CD14-positive monocyte (primary cell): Measurements from ENCODE around the gene SLC13A3. TPM values are rescaled to one million over a fixed set of nuclear protein-coding genes. Genes with fewer than 3 reads are reported as not detected.

ENCODE experiments used
- DNase-seq, 3 donors: peaks; one replicate each; pipeline ENCODE4 v3.0.0-alpha.2; 2011 to 2022
- H2AFZ ChIP-seq: 2 replicates; pipeline ENCODE4 v1.6.0; 2012; ENCODE audit warnings: mild to moderate bottlenecking, low read depth, low read length, inconsistent platforms; ENCODE audit not compliant: insufficient read depth, poor library complexity, severe bottlenecking
- H3K27ac ChIP-seq, 2 donors: 1 replicate in 1 of 2; 2 replicates in 1 of 2; pipeline ENCODE4 v1.5.1; 2012 to 2013; ENCODE audit warnings: low read length in 2 of 2, control low read depth in 1 of 2, inconsistent platforms in 1 of 2, low read depth in 1 of 2, mild to moderate bottlenecking in 1 of 2
- H3K27me3 ChIP-seq, 2 donors: one replicate each; pipeline versions ENCODE4 v1.6.0 to v1.6.1; 2011 to 2013; ENCODE audit warnings: low read length in 2 of 2; ENCODE audit not compliant: control insufficient read depth in 2 of 2, insufficient read depth in 2 of 2
- H3K36me3 ChIP-seq, 2 donors: replicated peaks in 1 of 2; 1 replicate in 1 of 2; 2 replicates in 1 of 2; pipeline versions ENCODE4 v1.5.1 to v1.6.1; 2012 to 2013; ENCODE audit warnings: low read length in 2 of 2, control low read depth in 1 of 2, inconsistent platforms in 1 of 2, mild to moderate bottlenecking in 1 of 2; ENCODE audit not compliant: insufficient read depth in 2 of 2, control insufficient read depth in 1 of 2
- H3K4me1 ChIP-seq, 2 donors: 1 replicate in 1 of 2; 2 replicates in 1 of 2; pipeline versions ENCODE4 v1.5.1 to v1.6.1; 2012 to 2013; ENCODE audit warnings: low read length in 2 of 2, control low read depth in 1 of 2, inconsistent platforms in 1 of 2, mild to moderate bottlenecking in 1 of 2, moderate library complexity in 1 of 2; ENCODE audit not compliant: insufficient read depth in 2 of 2, control insufficient read depth in 1 of 2
- H3K4me2 ChIP-seq: replicated peaks from 2 replicates; pipeline ENCODE3; 2012; ENCODE audit warnings: low read length, moderate library complexity, mild to moderate bottlenecking; ENCODE audit not compliant: poor library complexity, severe bottlenecking; ENCODE audit errors: extremely low read depth
- H3K4me3 ChIP-seq, 3 experiments: fragments of 200-600 bp in 1 of 3; sonication (generic) in 1 of 3; replicated peaks in 1 of 3; 1 replicate in 2 of 3; 2 replicates in 1 of 3; pipeline ENCODE4 v1.5.1; 2011 to 2013; ENCODE audit warnings: low read length in 3 of 3, mild to moderate bottlenecking in 3 of 3, control low read depth in 2 of 3, low read depth in 2 of 3, inconsistent platforms in 1 of 3, moderate library complexity in 1 of 3
- H3K79me2 ChIP-seq: 2 replicates; pipeline ENCODE4 v1.6.0; 2012; ENCODE audit warnings: mild to moderate bottlenecking, control low read depth, inconsistent platforms, low read length, moderate library complexity; ENCODE audit not compliant: insufficient read depth
- H3K9ac ChIP-seq: 2 replicates; pipeline ENCODE4 v1.6.0; 2017; ENCODE audit warnings: low read length, mild to moderate bottlenecking; ENCODE audit not compliant: insufficient read depth, poor library complexity, severe bottlenecking
- H3K9me3 ChIP-seq, 2 donors: replicated peaks in 1 of 2; 1 replicate in 1 of 2; 2 replicates in 1 of 2; pipeline versions ENCODE4 v1.5.1 to v1.6.1; 2012 to 2013; ENCODE audit warnings: low read length in 2 of 2, control low read depth in 1 of 2; ENCODE audit not compliant: control insufficient read depth in 1 of 2, insufficient read depth in 1 of 2
- H4K20me1 ChIP-seq: 2 replicates; pipeline ENCODE4 v1.6.0; 2012; ENCODE audit warnings: mild to moderate bottlenecking, low read length, control low read depth, moderate library complexity; ENCODE audit not compliant: insufficient read depth
- H3K27ac Mint-ChIP-seq, 7 donors: one replicate each; pipeline ENCODE4 v1.8.0; 2020; ENCODE audit warnings: mild to moderate bottlenecking in 7 of 7, mixed read lengths in 7 of 7, moderate library complexity in 6 of 7, inconsistent platforms in 2 of 7
- H3K27me3 Mint-ChIP-seq, 3 donors: one replicate each; pipeline ENCODE4 v1.8.0; 2021 to 2022; ENCODE audit warnings: low read depth in 3 of 3, mild to moderate bottlenecking in 3 of 3, mixed read lengths in 3 of 3, moderate library complexity in 3 of 3, inconsistent platforms in 1 of 3
- H3K36me3 Mint-ChIP-seq, 2 donors: one replicate each; pipeline ENCODE4 v1.8.0; 2020; ENCODE audit warnings: mixed read lengths in 2 of 2, inconsistent platforms in 1 of 2, mild to moderate bottlenecking in 1 of 2
- H3K4me1 Mint-ChIP-seq: one replicate; pipeline ENCODE4 v1.8.0; 2020; ENCODE audit warnings: mild to moderate bottlenecking, mixed read lengths
- H3K4me3 Mint-ChIP-seq, 2 donors: one replicate each; pipeline ENCODE4 v1.8.0; 2020; ENCODE audit warnings: mild to moderate bottlenecking in 2 of 2, mixed read lengths in 2 of 2, moderate library complexity in 1 of 2
- H3K9me3 Mint-ChIP-seq, 7 donors: one replicate each; pipeline ENCODE4 v1.8.0; 2020 to 2022; ENCODE audit warnings: mixed read lengths in 7 of 7, mild to moderate bottlenecking in 6 of 7, moderate library complexity in 6 of 7, inconsistent platforms in 2 of 7
- WGBS: methylation state at CpG from one replicate; pipeline ENCODE4 v1.1.5; 2013; ENCODE audit warnings: missing lambda C conversion rate; ENCODE audit not compliant: insufficient coverage; 5-methylcytosine and 5-hydroxymethylcytosine counted together
- intact Hi-C, 2 donors: fragments of 100-400 bp; cut with micrococcal nuclease; formaldehyde crosslinking; loops; one replicate each; pipeline versions ENCODE4 v1.15.0 to v1.15.1; 2023
- polyA plus RNA-seq, 3 donors: library from polyadenylated mRNA; depleted of rRNA in 1 of 3; unstranded in 2 of 3; stranded (reverse) in 1 of 3; fragments of 300-500 nt in 2 of 3; fragments of >200 nt in 1 of 3; fragmentation: Illumina TruSeq in 2 of 3; gene quantifications; 1 replicate in 2 of 3; 2 replicates in 1 of 3; pipeline ENCODE4 v1.2.3, GENCODE V29; 2012 to 2021
- TF ChIP-seq, protein P1 (sequence below): fragments of 200-600 bp; IDR thresholded peaks from one replicate; pipeline ENCODE4 v1.8.0; 2022; ENCODE audit warnings: antibody characterized with exemption, mild to moderate bottlenecking

The SLC13A3 gene
- polyA plus RNA-seq, 3 donors, result 0.04 TPM; not detected in 2

DNA sequence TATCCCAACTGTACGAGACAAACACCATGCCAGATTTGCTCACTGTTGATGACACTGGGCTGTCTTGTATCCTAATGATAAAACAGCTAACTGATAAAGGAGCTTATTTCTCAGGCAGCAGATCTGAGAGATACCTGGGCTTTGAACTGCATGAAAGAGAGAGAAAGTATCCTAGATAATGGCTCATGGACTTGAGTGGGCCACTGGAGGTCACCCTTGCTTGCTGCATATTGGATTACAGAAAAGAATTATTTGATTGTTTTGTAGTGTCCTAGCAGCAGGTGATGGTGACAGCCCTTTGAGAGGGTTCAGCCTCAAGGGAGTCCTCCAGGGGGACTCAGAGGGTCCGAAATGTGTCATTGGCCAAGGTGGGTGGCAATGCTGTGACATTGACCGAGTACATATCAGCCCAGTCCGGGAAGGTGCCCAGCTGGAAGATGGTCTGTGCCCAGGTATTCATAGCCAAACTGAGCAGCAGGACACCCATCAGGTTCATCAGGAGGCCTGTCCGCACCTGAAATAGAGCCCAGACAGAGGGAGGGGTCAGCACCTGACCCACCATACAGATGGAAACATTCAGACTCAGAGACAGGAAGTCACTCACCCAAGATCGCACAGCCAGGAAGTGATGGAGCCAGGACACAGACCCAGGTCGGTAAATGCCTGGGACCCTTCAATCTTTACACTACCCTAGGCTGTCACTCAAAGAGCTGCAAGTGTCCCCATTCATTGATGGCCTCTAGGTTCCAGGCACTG lies 91.4 kb downstream of the SLC13A3 start:
- H3K27ac ChIP-seq, result no peak overlapping the region
- H3K9me3 ChIP-seq, result no peaks in the 10 kb centered on the region
- intact Hi-C loops, result loop anchor here (5.0 to 10.0 kb wide), 3 partner anchors 33 to 125 kb away; partner anchors contain the start of gene TP53RK (in 1 of the 2)
- no peak overlapping the region for H3K4me3 ChIP-seq
- H3K4me2 ChIP-seq, result no peak overlapping the region
- WGBS, result 76% methylated on average over 6 of the region's 7 CpGs
- Mint-ChIP-seq H3K36me3 (no peaks in the 10 kb centered on the region), H3K4me3 (no peak overlapping the region), H3K27me3 (peaks cover 4 to 6% (median 5%) of the 10 kb centered on the region in 3 donors), H3K27ac (no peak overlapping the region), H3K9me3 (no peaks in the 10 kb centered on the region), H3K4me1 (no peaks in the 10 kb centered on the region)
- TF ChIP-seq, protein P1, sequence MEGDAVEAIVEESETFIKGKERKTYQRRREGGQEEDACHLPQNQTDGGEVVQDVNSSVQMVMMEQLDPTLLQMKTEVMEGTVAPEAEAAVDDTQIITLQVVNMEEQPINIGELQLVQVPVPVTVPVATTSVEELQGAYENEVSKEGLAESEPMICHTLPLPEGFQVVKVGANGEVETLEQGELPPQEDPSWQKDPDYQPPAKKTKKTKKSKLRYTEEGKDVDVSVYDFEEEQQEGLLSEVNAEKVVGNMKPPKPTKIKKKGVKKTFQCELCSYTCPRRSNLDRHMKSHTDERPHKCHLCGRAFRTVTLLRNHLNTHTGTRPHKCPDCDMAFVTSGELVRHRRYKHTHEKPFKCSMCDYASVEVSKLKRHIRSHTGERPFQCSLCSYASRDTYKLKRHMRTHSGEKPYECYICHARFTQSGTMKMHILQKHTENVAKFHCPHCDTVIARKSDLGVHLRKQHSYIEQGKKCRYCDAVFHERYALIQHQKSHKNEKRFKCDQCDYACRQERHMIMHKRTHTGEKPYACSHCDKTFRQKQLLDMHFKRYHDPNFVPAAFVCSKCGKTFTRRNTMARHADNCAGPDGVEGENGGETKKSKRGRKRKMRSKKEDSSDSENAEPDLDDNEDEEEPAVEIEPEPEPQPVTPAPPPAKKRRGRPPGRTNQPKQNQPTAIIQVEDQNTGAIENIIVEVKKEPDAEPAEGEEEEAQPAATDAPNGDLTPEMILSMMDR, result no peak
- H2AFZ ChIP-seq, result no peak overlapping the region
- H3K36me3 ChIP-seq, result no peaks in the 10 kb centered on the region
- H4K20me1 ChIP-seq, result no peaks in the 10 kb centered on the region
- H3K4me1 ChIP-seq, result peaks cover 3 to 8% of the 10 kb centered on the region in 2 donors
- H3K9ac ChIP-seq, result no peak overlapping the region
- no peaks in the 10 kb centered on the region for H3K27me3 ChIP-seq
- no peaks in the 10 kb centered on the region for H3K79me2 ChIP-seq
- DNase-seq, result no peak

DNA sequence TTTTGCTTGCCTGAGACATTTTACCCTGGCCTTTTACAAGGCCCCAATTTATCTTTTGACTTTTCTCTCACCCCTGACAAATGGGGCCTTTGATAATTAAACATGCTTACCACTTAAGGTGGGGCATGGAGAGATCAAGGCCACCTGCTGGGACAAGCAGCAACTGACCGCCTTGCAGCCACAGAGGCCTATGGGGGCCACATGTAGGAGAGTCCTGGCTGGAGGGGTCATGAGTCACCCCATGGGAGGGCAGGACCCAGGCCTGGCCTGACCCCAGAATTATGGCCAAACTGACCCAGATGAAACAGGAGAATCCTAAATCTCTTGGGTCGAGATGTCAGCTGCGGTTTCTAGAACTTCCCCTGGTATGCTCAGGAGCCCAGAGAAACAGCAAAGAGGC lies 92.3 kb downstream of the SLC13A3 start:
- no peak overlapping the region for H3K4me3 Mint-ChIP-seq
- H4K20me1 ChIP-seq, result no peaks in the 10 kb centered on the region
- no peaks in the 10 kb centered on the region for H3K79me2 ChIP-seq
- no peak for DNase-seq
- no peaks in the 10 kb centered on the region for H3K36me3 ChIP-seq
- intact Hi-C loops, result loop anchor here in 1 of 2 donors (10.0 kb wide), 1 partner anchor 126 kb away; the partner anchor contains the start of gene TP53RK
- no peaks in the 10 kb centered on the region for H3K4me1 Mint-ChIP-seq
- H3K4me3 ChIP-seq, result no peak overlapping the region
- H3K9me3 Mint-ChIP-seq, result no peaks in the 10 kb centered on the region
- no peaks in the 10 kb centered on the region for H3K9me3 ChIP-seq
- WGBS, result 97% methylated on average over 3 of the region's 3 CpGs
- TF ChIP-seq, protein P1, result no peak
- no peaks in the 10 kb centered on the region for H3K36me3 Mint-ChIP-seq
- no peak overlapping the region for H3K4me2 ChIP-seq
- peaks cover 3 to 8% of the 10 kb centered on the region in 2 donors for H3K4me1 ChIP-seq
- H3K27ac Mint-ChIP-seq, result no peak overlapping the region
- no peak overlapping the region for H3K27ac ChIP-seq
- H2AFZ ChIP-seq, result no peak overlapping the region
- H3K9ac ChIP-seq, result no peak overlapping the region
- peaks cover 4 to 6% (median 6%) of the 10 kb centered on the region in 3 donors for H3K27me3 Mint-ChIP-seq
- no peaks in the 10 kb centered on the region for H3K27me3 ChIP-seq
